ENCODE measurements around the gene EEF1AKMT1. TPM values are rescaled to one million over a fixed set of nuclear protein-coding genes. Genes with fewer than 3 reads are reported as not detected.

Gene EEF1AKMT1
- total and polyA plus RNA-seq, 10 of the 15 experiments (the other 5 are each of a cell fraction or from before 2014, with no cell fraction given): 7.9 to 44.5 (median 11.0) TPM

- CTCF ChIA-PET: interaction anchor here (0.8 to 4.5 kb wide), 5 partner anchors 10 to 322 kb away, joined by 3 to 33 read pairs (median 5); no protein-coding TSS in a partner anchor
- Histone ChIP-seq H4K20me1 (ENCODE audit: control insufficient read depth, insufficient read depth) (no peaks in the 10 kb centered on the region), H3K4me1 (ENCODE audit: control insufficient read depth, insufficient read depth, low read length) (no peaks in the 10 kb centered on the region), H3K27me3 (replicated peaks in 1 of 2; ENCODE audit: control insufficient read depth in 2 of 2, insufficient read depth in 2 of 2, low read length in 1 of 2) (no peaks in the 10 kb centered on the region), H2AFZ (ENCODE audit: control insufficient read depth, low read depth, low read length) (no peak overlapping the region), H3K79me2 (ENCODE audit: control insufficient read depth, insufficient read depth, low read length) (no peaks in the 10 kb centered on the region), H3K9me3 (replicated peaks; ENCODE audit: control insufficient read depth, insufficient read depth, low read length) (no peaks in the 10 kb centered on the region), H3K27ac (ENCODE audit: control insufficient read depth, insufficient read depth) (no peak overlapping the region), H3K9ac (ENCODE audit: control insufficient read depth, insufficient read depth, low read length) (no peak overlapping the region), H3K36me3 (ENCODE audit: control insufficient read depth in 2 of 2, insufficient read depth in 2 of 2, low read length in 1 of 2) (peaks cover 0 to 13% of the 10 kb centered on the region in 2 experiments; a peak in 3 of 4 replicates), H3K4me2 (ENCODE audit: control insufficient read depth, insufficient read depth) (no peak overlapping the region), H3K4me3 (no peak overlapping the region)
- TF ChIP-seq TCF12 (IDR thresholded peaks at IDR 0.05; ENCODE audit: low read depth, low read length): no peak
- no peak for TF ChIP-seq MTA2 (IDR thresholded peaks at IDR 0.05; ENCODE audit: low read depth)
- TF ChIP-seq ZNF24 (IDR thresholded peaks at IDR 0.05): no peak
- TF ChIP-seq PRDM15 (CRISPR knock-in tag; IDR thresholded peaks at IDR 0.05): no peak
- TF ChIP-seq SREBF1 (IDR thresholded peaks at IDR 0.05; ENCODE audit: low read length): no peak
- TF ChIP-seq CREM (IDR thresholded peaks at IDR 0.05; ENCODE audit: low read depth): no peak
- no peak for TF ChIP-seq FOXM1 (IDR thresholded peaks at IDR 0.05; ENCODE audit: low read depth, low read length)
- no peak for TF ChIP-seq JUND (IDR thresholded peaks at IDR 0.05; ENCODE audit: low read depth, low read length)
- no peak for TF ChIP-seq ZZZ3 (IDR thresholded peaks at IDR 0.05; ENCODE audit: control insufficient read depth, insufficient read length, low read depth)
- no peak for TF ChIP-seq EZH2 (IDR thresholded peaks at IDR 0.05; ENCODE audit: borderline replicate concordance, control insufficient read depth, low read depth, low read length)
- TF ChIP-seq CUX1 (IDR thresholded peaks at IDR 0.05; ENCODE audit: insufficient replicate concordance, low read depth, low read length): no peak
- no peak for TF ChIP-seq PAX5 (IDR thresholded peaks at IDR 0.05; ENCODE audit: borderline replicate concordance, low read depth, low read length)
- 97% methylated on average over 1 of the region's 1 CpG for WGBS (ENCODE audit: insufficient coverage, insufficient replicate concordance, low lambda C conversion rate, missing lambda C conversion rate)
- no peak for ATAC-seq
- POLR2A ChIA-PET: no interaction called here
- intact Hi-C loops (cut with micrococcal nuclease; ENCODE audit: unreplicated experiment): no loop called here
- FAIRE-seq: no peak
- BruUV-seq (replicated peaks): no TSS peak
- no peak for DNase-seq (ENCODE audit: low read depth, low spot score)
- in situ Hi-C loops (cut with MboI): no loop called here
- RAD21 ChIA-PET (ENCODE audit: unreplicated experiment): no interaction called here
- SMC1A ChIA-PET (ENCODE audit: uncharacterized antibody, unreplicated experiment): interaction anchor here (1.2 to 2.0 kb wide), 3 partner anchors 8 to 320 kb away, joined by 3 to 5 read pairs (median 4); no protein-coding TSS in a partner anchor
These were observed 41.7 kb upstream of the EEF1AKMT1 start for GRCh38 chr13:20815464-20815863.

Measured in GM12878 (cell line).